Upper lobe of left lung (tissue), 6 donors: ENCODE data around the gene LSM3. TPM values are rescaled to one million over a fixed set of nuclear protein-coding genes. Genes with fewer than 3 reads are reported as not detected.

ENCODE experiments used
- ATAC-seq, 2 donors: fragments of 200-7000 bp; cut with Tn5 transposase; one replicate each; pipeline ENCODE4 v1.9.1; 2022; ENCODE audit warnings: mild to moderate bottlenecking in 2 of 2, moderate library complexity in 2 of 2; ENCODE audit not compliant: low FRiP score in 2 of 2
- DNase-seq, 2 donors: peaks; one replicate each; pipeline ENCODE4 v3.0.0-alpha.2; 2019 to 2020
- H3K27ac ChIP-seq, 4 donors: fragments of 200-600 bp; sonication (generic); one replicate each; pipeline ENCODE4 v1.5.1; 2016 to 2019
- H3K27me3 ChIP-seq, 4 donors: fragments of 200-600 bp; sonication (generic); one replicate each; pipeline ENCODE4 v1.5.1; 2017 to 2019
- H3K36me3 ChIP-seq, 4 donors: fragments of 200-600 bp; sonication (generic); one replicate each; pipeline ENCODE4 v1.5.1; 2016 to 2019
- H3K4me1 ChIP-seq, 4 donors: fragments of 200-600 bp; sonication (generic); one replicate each; pipeline ENCODE4 v1.5.1; 2018 to 2019
- H3K4me3 ChIP-seq, 4 donors: fragments of 200-600 bp; sonication (generic); one replicate each; pipeline ENCODE4 v1.5.1; 2017 to 2019; ENCODE audit warnings: mild to moderate bottlenecking in 2 of 4, moderate library complexity in 1 of 4
- H3K9me3 ChIP-seq, 4 donors: fragments of 200-600 bp; sonication (generic); one replicate each; pipeline ENCODE4 v1.5.1; 2018 to 2019
- CTCF ChIP-seq, 6 experiments: fragments of 450-650 bp in 4 of 6; fragments of 200-600 bp in 2 of 6; sonication (generic) in 2 of 6; IDR thresholded peaks; one replicate each; pipeline ENCODE4 v1.5.1; 2016 to 2019; ENCODE audit warnings: antibody characterized with exemption in 6 of 6
- EP300 ChIP-seq, 4 donors: sonication (generic); formaldehyde crosslinking; IDR thresholded peaks; one replicate each; pipeline ENCODE4 v1.5.1; 2017; ENCODE audit warnings: antibody characterized with exemption in 4 of 4, control low read depth in 2 of 4
- POLR2A ChIP-seq, 4 donors: fragments of 450-650 bp; IDR thresholded peaks; one replicate each; pipeline ENCODE4 v1.5.1; 2016 to 2017; ENCODE audit warnings: antibody characterized with exemption in 4 of 4, mild to moderate bottlenecking in 2 of 4
- POLR2AphosphoS5 ChIP-seq, 2 donors: sonication (generic); formaldehyde crosslinking; IDR thresholded peaks; one replicate each; pipeline ENCODE4 v1.5.1; 2017; ENCODE audit warnings: antibody characterized with exemption in 2 of 2
- WGBS, 2 donors: methylation state at CpG; one replicate each; pipeline ENCODE4 v1.1.5; 2017 to 2018; 5-methylcytosine and 5-hydroxymethylcytosine counted together
- total RNA-seq, 6 donors: library from RNA; depleted of rRNA in 4 of 6; stranded (reverse); fragments of >200 nt in 4 of 6; gene quantifications; one replicate each; pipeline versions ENCODE4 v1.1.0 to v1.2.1, GENCODE V29; 2016 to 2021
- donor health status: DM: no; HTN: no; CAD: no; lungs with moderate emphysema.
- donor health status: DM: no; HTN: yes; CAD: no; lungs with severe emphysema.

Gene LSM3
- total RNA-seq, 6 donors from 2014 or later: 2.1 to 10.3 (median 8.6) TPM

- no peaks in the 10 kb centered on the region for H3K27me3 ChIP-seq
- H3K4me1 ChIP-seq: peaks cover 0 to 17% (median 4%) of the 10 kb centered on the region in 4 donors
- no peaks in the 10 kb centered on the region for H3K36me3 ChIP-seq
- TF ChIP-seq POLR2A (IDR thresholded peaks at IDR 0.05) (no peak), EP300 (IDR thresholded peaks at IDR 0.05) (no peak), POLR2AphosphoS5 (IDR thresholded peaks at IDR 0.05) (no peak), CTCF (IDR thresholded peaks at IDR 0.05) (no peak)
- DNase-seq: no peak
- no peak for ATAC-seq
- no peaks in the 10 kb centered on the region for H3K9me3 ChIP-seq
- no peak overlapping the region for H3K4me3 ChIP-seq
- no peak overlapping the region for H3K27ac ChIP-seq
Measured at GRCh38 chr3:14239940-14240339, 61.3 kb downstream of the LSM3 start.

- WGBS, 2 donors: 77 to 82% methylated on average over 4 of the region's 4 CpGs
- Histone ChIP-seq H3K27me3 (no peaks in the 10 kb centered on the region), H3K36me3 (no peaks in the 10 kb centered on the region), H3K27ac (no peak overlapping the region), H3K4me1 (peaks cover 0 to 12% (median 2%) of the 10 kb centered on the region in 4 donors), H3K9me3 (no peaks in the 10 kb centered on the region), H3K4me3 (no peak overlapping the region)
- TF ChIP-seq POLR2AphosphoS5 (IDR thresholded peaks at IDR 0.05) (no peak), POLR2A (IDR thresholded peaks at IDR 0.05) (no peak), EP300 (IDR thresholded peaks at IDR 0.05) (no peak), CTCF (IDR thresholded peaks at IDR 0.05) (no peak)
- DNase-seq (no peak), ATAC-seq (no peak)
Measured at GRCh38 chr3:14240366-14240765, 61.7 kb downstream of the LSM3 start.

- no peak for ATAC-seq
Measured at GRCh38 chr3:14241716-14242115, 63.1 kb downstream of the LSM3 start.

DNA sequence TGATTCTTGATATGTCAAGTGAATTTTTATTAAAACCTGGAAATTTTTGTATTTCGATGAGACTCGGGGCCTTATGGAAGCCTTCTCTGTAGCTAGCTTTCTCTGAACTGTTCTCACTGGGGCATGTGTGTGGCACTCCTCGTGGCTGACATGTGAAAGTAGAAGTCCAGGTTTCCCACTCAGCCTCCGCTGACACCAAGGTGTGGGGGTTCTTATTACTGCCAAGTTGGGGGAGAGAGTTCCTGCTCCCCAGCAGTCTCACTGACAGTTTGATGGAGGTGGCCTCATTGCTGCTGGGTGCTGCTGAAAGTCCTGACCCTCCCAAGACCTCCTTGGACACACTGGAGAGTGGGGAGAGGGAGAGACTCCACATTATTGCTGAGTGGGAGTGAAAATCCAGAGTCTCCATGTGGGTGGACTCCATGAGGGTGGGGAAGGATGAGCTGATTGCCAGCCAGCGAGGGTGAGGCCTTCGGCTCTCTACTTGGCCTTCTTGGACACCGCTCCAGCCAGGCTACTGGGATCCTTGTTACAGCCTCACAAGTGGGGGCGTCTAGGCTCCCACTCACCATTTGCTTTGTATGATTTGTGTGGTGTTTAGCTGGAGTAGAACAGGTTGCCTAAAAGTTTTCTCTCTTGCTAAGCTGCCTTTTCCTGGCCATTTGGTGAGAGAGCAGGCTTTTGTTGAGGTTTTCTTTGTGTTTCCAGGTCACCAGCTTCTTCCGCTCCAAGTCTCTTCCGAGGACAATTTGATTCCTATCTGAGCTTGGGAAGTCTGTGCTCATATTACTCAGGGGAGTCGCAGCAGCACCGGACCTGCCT is 64.1 kb downstream of the LSM3 start:
- no peaks in the 10 kb centered on the region for H3K27me3 ChIP-seq
- no peak for TF ChIP-seq CTCF (IDR thresholded peaks at IDR 0.05)
- TF ChIP-seq EP300 (IDR thresholded peaks at IDR 0.05): no peak
- TF ChIP-seq POLR2AphosphoS5 (IDR thresholded peaks at IDR 0.05): no peak
- TF ChIP-seq POLR2A (IDR thresholded peaks at IDR 0.05): no peak
- no peak overlapping the region for H3K27ac ChIP-seq
- H3K4me1 ChIP-seq: peaks cover 0 to 2% (median 0%) of the 10 kb centered on the region in 4 donors
- 90 to 95% methylated on average over 11 to 12 of the region's 12 CpGs for WGBS, 2 donors
- no peak for ATAC-seq
- H3K36me3 ChIP-seq: no peaks in the 10 kb centered on the region
- no peak overlapping the region for H3K4me3 ChIP-seq
- H3K9me3 ChIP-seq: no peaks in the 10 kb centered on the region
- DNase-seq: no peak

More at GRCh38 chr3:14241716-14242115, 63.1 kb downstream of the LSM3 start:
- Histone ChIP-seq H3K9me3 (no peaks in the 10 kb centered on the region), H3K27ac (no peak overlapping the region), H3K36me3 (no peaks in the 10 kb centered on the region), H3K4me1 (peaks cover 0 to 7% (median 2%) of the 10 kb centered on the region in 4 donors), H3K4me3 (no peak overlapping the region), H3K27me3 (no peaks in the 10 kb centered on the region)
- no peak for DNase-seq
- TF ChIP-seq POLR2AphosphoS5 (IDR thresholded peaks at IDR 0.05) (no peak), EP300 (IDR thresholded peaks at IDR 0.05) (no peak), POLR2A (IDR thresholded peaks at IDR 0.05) (no peak), CTCF (IDR thresholded peaks at IDR 0.05) (no peak)
- WGBS, 2 donors: 97 to 98% methylated on average over 3 of the region's 3 CpGs

- Histone ChIP-seq H3K4me1 (no peaks in the 10 kb centered on the region), H3K27ac (no peak overlapping the region), H3K27me3 (no peaks in the 10 kb centered on the region), H3K9me3 (no peaks in the 10 kb centered on the region), H3K36me3 (no peaks in the 10 kb centered on the region), H3K4me3 (no peak overlapping the region)
- WGBS, 2 donors: 65 to 86% methylated on average over 3 to 5 of the region's 5 CpGs
- no peak for TF ChIP-seq POLR2AphosphoS5 (IDR thresholded peaks at IDR 0.05)
- TF ChIP-seq CTCF (IDR thresholded peaks at IDR 0.05): no peak
- no peak for TF ChIP-seq POLR2A (IDR thresholded peaks at IDR 0.05)
- TF ChIP-seq EP300 (IDR thresholded peaks at IDR 0.05): no peak
- DNase-seq: peak in 1 of 2 donors; percentile 4
- no peak for ATAC-seq
Measured at GRCh38 chr3:14243782-14244181, 65.2 kb downstream of the LSM3 start.
